PC-3 (cell line): ENCODE measurements around the gene GUCY2D. TPM values are rescaled to one million over a fixed set of nuclear protein-coding genes. Genes with fewer than 3 reads are reported as not detected.

Experiments
- ATAC-seq: fragments of 200-7000 bp; cut with Tn5 transposase; 2 replicates; pipeline ENCODE4 v1.9.1; 2020; ENCODE audit warnings: mild to moderate bottlenecking, moderate library complexity
- BruUV-seq: library from RNA; stranded (reverse); fragments of 400-500 nt; replicated peaks from 2 replicates; lab custom pipeline; 2021; lab: Mats Ljungman, UMichigan
- CTCF ChIA-PET: fragments of 300-600 bp; sonication (Branson Sonifier 250); formaldehyde crosslinking; loops from one replicate; lab custom pipeline; 2022; ENCODE audit warnings: antibody characterized with exemption; lab: Charles Lee
- POLR2A ChIA-PET: fragments of 300-600 bp; sonication (Branson Sonifier 250); formaldehyde crosslinking; loops from one replicate; lab custom pipeline; 2022; ENCODE audit warnings: antibody characterized with exemption; ENCODE audit not compliant: unreplicated experiment; lab: Charles Lee
- DNase-seq: peaks from one replicate; pipeline ENCODE4 v3.0.0-alpha.2; 2015
- H2AFZ ChIP-seq: fragments of 300-600 bp; sonication (generic); 2 replicates; pipeline ENCODE4 v1.6.0; 2016; ENCODE audit warnings: antibody characterized with exemption, low read length
- H3F3A ChIP-seq: fragments of 300-600 bp; sonication (generic); one replicate; pipeline ENCODE4 v1.6.0; 2017; ENCODE audit warnings: antibody characterized with exemption, low read length, control low read depth, mild to moderate bottlenecking; ENCODE audit not compliant: unreplicated experiment
- H3K27ac ChIP-seq: fragments of 300-600 bp; sonication (generic); 2 replicates; pipeline ENCODE4 v1.5.1; 2016; ENCODE audit warnings: mild to moderate bottlenecking, low read length
- H3K27me3 ChIP-seq: fragments of 300-600 bp; sonication (generic); 2 replicates; pipeline ENCODE4 v1.6.1; 2016; ENCODE audit warnings: low read length, mixed read lengths
- H3K36me3 ChIP-seq: fragments of 300-600 bp; sonication (generic); 2 replicates; pipeline ENCODE4 v1.6.1; 2016; ENCODE audit warnings: low read depth, mixed run types, low read length, mixed read lengths
- H3K4me1 ChIP-seq: fragments of 300-600 bp; sonication (generic); 2 replicates; pipeline ENCODE4 v1.5.1; 2016; ENCODE audit warnings: low read length; ENCODE audit not compliant: insufficient read depth
- H3K4me2 ChIP-seq: fragments of 300-600 bp; sonication (generic); 2 replicates; pipeline ENCODE4 v1.6.0; 2016; ENCODE audit warnings: low read length
- H3K4me3 ChIP-seq: fragments of 300-600 bp; sonication (generic); 2 replicates; pipeline ENCODE4 v1.5.1; 2016; ENCODE audit warnings: mild to moderate bottlenecking, low read length, mixed read lengths
- H3K79me2 ChIP-seq: fragments of 300-600 bp; sonication (generic); 2 replicates; pipeline ENCODE4 v1.6.1; 2017; ENCODE audit warnings: low read length, mixed read lengths
- H3K9ac ChIP-seq: fragments of 300-600 bp; sonication (generic); 2 replicates; pipeline ENCODE4 v1.6.0; 2016; ENCODE audit warnings: mild to moderate bottlenecking, low read length
- H3K9me2 ChIP-seq: fragments of 300-600 bp; sonication (generic); replicated peaks from 2 replicates; pipeline ENCODE4 v1.6.1; 2016; ENCODE audit warnings: mixed run types, low read length, mixed read lengths
- H3K9me3 ChIP-seq: fragments of 300-600 bp; sonication (generic); 2 replicates; pipeline ENCODE4 v1.6.1; 2016; ENCODE audit warnings: low read length, mixed read lengths
- H4K20me1 ChIP-seq: fragments of 300-600 bp; sonication (generic); 2 replicates; pipeline ENCODE4 v1.6.1; 2016; ENCODE audit warnings: low read length, mixed read lengths
- EZH2 ChIP-seq: fragments of 300-600 bp; sonication (generic); IDR thresholded peaks from one replicate; pipeline ENCODE4 v1.6.1; 2017; ENCODE audit warnings: antibody characterized with exemption, mild to moderate bottlenecking, low read length; ENCODE audit not compliant: unreplicated experiment
- EZH2phosphoT487 ChIP-seq: fragments of 300-600 bp; sonication (generic); IDR thresholded peaks from 2 replicates; pipeline ENCODE4 v1.6.1; 2018; ENCODE audit warnings: mild to moderate bottlenecking, antibody characterized with exemption, low read length, borderline replicate concordance
- intact Hi-C: fragments of 100-400 bp; cut with micrococcal nuclease; formaldehyde crosslinking; loops from 2 replicates; pipeline ENCODE4 v1.9.0; 2023
- total RNA-seq: library from RNA; depleted of rRNA; stranded (reverse); fragments of >200 nt; gene quantifications from 2 replicates; pipeline ENCODE4 v1.2.3, GENCODE V29; 2014
- TF ChIP-seq, protein P1 (sequence below): fragments of 300-600 bp; sonication (generic); conservative IDR thresholded peaks from 2 replicates; pipeline ENCODE4 v1.5.1; 2017; ENCODE audit warnings: antibody characterized with exemption, low read depth, mild to moderate bottlenecking, low read length

The GUCY2D gene
- total RNA-seq, 1 experiment from 2014 or later, result not detected

DNA sequence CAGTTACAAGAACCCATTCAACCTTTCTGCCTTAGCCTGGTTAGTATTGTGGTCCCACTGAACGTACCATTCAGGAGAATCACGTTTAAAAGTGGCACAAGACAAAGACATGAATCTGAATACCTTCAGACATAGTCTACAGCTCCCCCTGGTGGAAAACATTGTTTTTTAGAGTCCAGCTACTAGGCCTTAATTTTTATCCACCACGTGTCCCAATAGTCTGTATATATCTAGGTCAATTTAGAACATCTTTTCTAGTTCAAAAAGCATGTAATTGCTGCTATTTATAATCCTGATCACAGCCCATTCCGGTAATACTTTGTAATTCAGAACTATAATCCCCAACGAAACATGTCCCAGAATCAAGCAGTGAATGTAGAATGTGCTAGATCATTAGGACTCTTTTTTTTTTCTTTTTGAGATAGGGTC lies 13.7 kb upstream of the GUCY2D start:
- ATAC-seq (peak; percentile 56), DNase-seq (peak; percentile 92)
- intact Hi-C loops, result loop anchor here (1.0 to 2.0 kb wide), 3 partner anchors 68 to 126 kb away; no protein-coding TSS in a partner anchor
- Histone ChIP-seq H3K27me3 (no peaks in the 10 kb centered on the region), H3K9ac (no peak overlapping the region), H3K9me3 (no peaks in the 10 kb centered on the region), H2AFZ (peak overlapping the region; percentile 45), H3K27ac (no peak overlapping the region), H3K36me3 (no peaks in the 10 kb centered on the region), H3K9me2 (no peaks in the 10 kb centered on the region), H3K4me2 (no peak overlapping the region), H3K4me3 (no peak overlapping the region), H3K79me2 (no peaks in the 10 kb centered on the region), H4K20me1 (no peaks in the 10 kb centered on the region), H3K4me1 (peaks cover 7% of the 10 kb centered on the region; the same call in 1 of the 2 replicates), H3F3A (no peaks in the 10 kb centered on the region)
- CTCF ChIA-PET, result interaction anchor here (0.5 to 1.6 kb wide), 6 partner anchors 16 to 164 kb away, joined by 3 to 8 read pairs (median 4); partner anchors contain the start of genes CNTROB and TRAPPC1
- TF ChIP-seq, protein P1, sequence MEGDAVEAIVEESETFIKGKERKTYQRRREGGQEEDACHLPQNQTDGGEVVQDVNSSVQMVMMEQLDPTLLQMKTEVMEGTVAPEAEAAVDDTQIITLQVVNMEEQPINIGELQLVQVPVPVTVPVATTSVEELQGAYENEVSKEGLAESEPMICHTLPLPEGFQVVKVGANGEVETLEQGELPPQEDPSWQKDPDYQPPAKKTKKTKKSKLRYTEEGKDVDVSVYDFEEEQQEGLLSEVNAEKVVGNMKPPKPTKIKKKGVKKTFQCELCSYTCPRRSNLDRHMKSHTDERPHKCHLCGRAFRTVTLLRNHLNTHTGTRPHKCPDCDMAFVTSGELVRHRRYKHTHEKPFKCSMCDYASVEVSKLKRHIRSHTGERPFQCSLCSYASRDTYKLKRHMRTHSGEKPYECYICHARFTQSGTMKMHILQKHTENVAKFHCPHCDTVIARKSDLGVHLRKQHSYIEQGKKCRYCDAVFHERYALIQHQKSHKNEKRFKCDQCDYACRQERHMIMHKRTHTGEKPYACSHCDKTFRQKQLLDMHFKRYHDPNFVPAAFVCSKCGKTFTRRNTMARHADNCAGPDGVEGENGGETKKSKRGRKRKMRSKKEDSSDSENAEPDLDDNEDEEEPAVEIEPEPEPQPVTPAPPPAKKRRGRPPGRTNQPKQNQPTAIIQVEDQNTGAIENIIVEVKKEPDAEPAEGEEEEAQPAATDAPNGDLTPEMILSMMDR, result peak; percentile 62
- no peak for TF ChIP-seq EZH2
- no peak for TF ChIP-seq EZH2phosphoT487
- POLR2A ChIA-PET, result no interaction called here
- BruUV-seq, result no TSS peak

DNA sequence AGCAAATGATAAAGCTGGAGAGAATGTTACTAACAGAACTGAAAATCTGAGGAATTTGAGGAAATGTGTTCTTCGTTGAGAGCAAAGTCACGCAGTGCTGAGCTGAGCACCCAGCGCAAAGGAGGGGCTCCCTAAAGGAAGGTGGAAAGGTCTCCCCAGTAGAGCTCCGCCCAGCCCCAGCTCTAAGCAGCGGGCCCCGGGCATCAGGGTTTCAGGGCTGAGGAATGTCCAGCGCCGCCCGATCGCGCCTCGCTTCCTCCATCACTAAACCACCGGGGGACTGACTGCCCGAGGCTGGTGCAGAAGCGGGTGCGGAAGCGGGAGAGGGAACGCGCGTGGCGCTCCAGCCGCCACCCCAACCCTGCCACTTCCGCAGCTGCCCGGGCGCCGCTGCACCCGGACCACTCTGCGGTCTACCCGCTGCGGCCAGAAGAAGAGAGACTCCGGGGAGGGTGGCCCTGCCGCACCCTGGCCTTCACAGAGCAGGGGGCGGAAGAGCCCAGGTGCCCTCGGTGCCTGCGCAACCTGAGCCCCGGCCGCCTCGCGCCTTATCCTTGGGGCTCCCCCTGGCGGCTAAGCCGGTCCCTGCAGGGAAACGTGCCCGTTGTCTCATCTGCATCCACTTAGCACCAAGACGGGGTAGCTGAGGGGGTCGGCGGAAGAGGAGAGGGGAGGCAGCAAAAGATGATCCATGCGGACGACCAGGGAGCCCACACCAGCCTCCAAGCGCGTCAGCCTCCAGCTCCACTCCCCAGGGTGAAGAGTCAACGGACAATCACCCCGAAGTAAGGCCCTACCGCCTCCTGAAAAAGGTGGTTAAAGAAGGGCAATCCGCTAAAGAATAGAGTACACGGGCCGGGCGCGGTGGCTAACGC lies 12.4 kb upstream of the GUCY2D start:
- Histone ChIP-seq H3K9me3 (no peaks in the 10 kb centered on the region), H3K36me3 (no peaks in the 10 kb centered on the region), H3K4me2 (peak overlapping the region; percentile 91), H3K4me1 (peaks cover 7% of the 10 kb centered on the region; the same call in 1 of the 2 replicates), H3K9ac (peak overlapping the region; percentile 65), H3K27ac (peak overlapping the region; percentile 8; the same call in 1 of the 2 replicates), H3K79me2 (no peaks in the 10 kb centered on the region), H3K4me3 (peak overlapping the region; percentile 81), H3K27me3 (no peaks in the 10 kb centered on the region), H4K20me1 (no peaks in the 10 kb centered on the region), H3F3A (no peaks in the 10 kb centered on the region), H2AFZ (peak overlapping the region; percentile 92), H3K9me2 (no peaks in the 10 kb centered on the region)
- TF ChIP-seq, protein P1, result peak; percentile 82
- TF ChIP-seq EZH2, result no peak
- BruUV-seq, result no TSS peak
- DNase-seq, result peak; percentile 80
- intact Hi-C loops, result loop anchor here (1.0 to 2.0 kb wide), 3 partner anchors 51 to 127 kb away; no protein-coding TSS in a partner anchor
- ATAC-seq, result peak; percentile 85
- ChIA-PET CTCF (interaction anchor here (0.5 to 1.9 kb wide), 11 partner anchors 12 to 246 kb away, joined by 3 to 11 read pairs (median 5); partner anchors contain the start of gene TRAPPC1), POLR2A (interaction anchor here (0.6 kb wide), 1 partner anchor 181 kb away, joined by 3 read pairs; no protein-coding TSS in a partner anchor)
